ENCODE measurements around the gene GIMAP5.

The GIMAP5 gene
- total RNA-seq, result 19.8 to 59.1 reads per million in 2 donors

DNA sequence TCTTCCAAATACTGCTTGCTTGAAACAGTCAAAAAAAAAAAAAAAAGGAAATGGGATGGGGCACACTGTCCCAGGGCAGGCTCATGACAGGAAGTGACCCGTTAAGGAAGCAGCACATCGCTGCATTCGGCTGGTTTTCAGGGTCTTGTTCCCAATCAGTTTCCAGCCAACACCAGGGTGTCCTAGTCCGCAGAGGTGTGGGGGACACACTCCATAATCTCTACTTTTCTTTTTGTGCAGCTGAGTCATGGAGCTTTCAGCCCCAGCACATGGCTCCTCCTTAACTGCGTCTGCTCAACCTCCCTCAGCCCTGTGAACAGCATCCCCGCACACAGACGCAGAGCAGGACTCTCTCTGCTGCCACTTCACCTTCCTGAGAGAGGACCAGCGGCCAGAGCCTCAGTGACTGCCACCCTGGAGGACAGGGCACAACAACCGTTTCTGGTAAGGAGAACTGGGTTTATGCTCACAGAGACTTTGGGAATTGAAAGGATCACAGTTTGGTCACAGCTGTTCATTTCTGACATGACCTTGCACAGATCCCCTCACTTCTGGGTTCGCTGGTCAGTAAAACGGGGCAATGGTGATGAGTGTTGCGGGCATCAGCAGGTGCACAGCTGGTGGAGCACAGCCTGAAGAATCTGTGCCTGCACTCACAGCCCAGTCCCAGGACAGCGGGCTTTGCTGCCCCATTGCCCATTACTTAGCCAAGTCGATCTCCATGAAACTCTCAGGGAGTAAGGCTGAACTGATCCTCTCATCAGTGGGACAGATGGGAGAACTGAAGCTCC lies at the start of gene GIMAP5:
Gene GIMAP5 (plus strand): TSS at position 154 of the 791 bp plus-strand sequence. CDS start 3,467 bp downstream, outside the sequence.
- peak; percentile 37 for DNase-seq

- DNase-seq, result no peak
Measured at GRCh38 chr7:150688630-150689029, 48.6 kb upstream of the GIMAP5 start.

GRCh38 chr7:150695654-150696053 lies 41.6 kb upstream of the GIMAP5 start:
- DNase-seq, result no peak

- no peak for DNase-seq
Measured at GRCh38 chr7:150703209-150703608, 34.0 kb upstream of the GIMAP5 start.

GRCh38 chr7:150715293-150715692 lies 21.9 kb upstream of the GIMAP5 start:
- DNase-seq, result no peak

GRCh38 chr7:150715738-150716137 lies 21.5 kb upstream of the GIMAP5 start:
- no peak for DNase-seq

DNA sequence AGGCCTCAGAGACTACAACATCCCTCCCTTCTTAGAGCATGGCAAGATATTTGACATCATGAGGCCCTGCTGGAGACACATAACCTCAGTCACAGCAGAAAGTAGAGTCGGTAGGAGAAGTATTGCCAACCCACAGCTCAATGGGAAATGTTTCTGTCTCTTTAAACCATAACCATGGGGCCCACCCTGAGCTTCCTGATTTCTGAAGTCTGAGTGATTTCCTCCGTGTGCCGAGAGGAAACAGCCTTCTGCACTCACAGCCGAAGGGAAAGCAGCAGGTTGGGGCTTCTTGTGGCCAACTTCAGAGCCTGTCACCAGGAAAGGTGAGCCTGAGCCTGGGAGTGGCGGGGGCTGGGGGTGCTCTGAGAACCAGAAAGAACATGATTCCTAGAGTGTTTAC lies 20.9 kb upstream of the GIMAP5 start, which contains the start of gene GIMAP1:
Gene GIMAP1 (plus strand): TSS at position 246 of the 400 bp plus-strand sequence. CDS start 2,435 bp downstream, outside the sequence.
- DNase-seq, result peak; percentile 44

GRCh38 chr7:150716939-150717338 lies 20.3 kb upstream of the GIMAP5 start:
- DNase-seq, result no peak

DNA sequence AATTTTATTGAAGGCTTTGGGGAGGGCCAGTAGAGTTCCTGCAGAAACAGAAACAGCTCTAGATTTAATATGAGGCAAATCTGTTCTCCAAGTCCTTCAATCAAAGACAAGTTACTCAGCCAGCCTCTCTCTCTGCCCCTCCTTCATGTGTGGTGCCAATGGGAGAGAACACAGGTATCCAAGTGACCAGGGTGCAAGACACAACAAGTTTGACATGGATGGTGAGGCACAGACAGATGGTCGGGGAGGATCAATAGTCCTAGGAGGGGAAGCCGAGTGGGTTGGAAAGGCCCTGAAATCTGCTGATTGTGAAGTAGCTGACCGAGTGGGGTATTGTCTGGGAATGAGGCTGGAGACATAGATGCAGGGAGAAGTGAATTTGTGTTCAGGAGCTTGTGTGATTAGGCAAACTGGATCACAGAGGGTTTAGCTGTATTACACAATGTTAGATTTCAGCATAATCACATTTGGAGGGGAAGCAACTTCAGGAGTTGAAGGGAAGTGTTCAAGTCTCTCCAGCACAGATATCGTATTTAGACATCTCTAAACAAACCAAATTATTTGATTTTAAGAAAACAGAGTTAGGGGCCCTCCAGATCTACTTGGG lies 19.3 kb upstream of the GIMAP5 start:
- DNase-seq, result no peak

- no peak for DNase-seq
Measured at GRCh38 chr7:150719436-150719835, 17.8 kb upstream of the GIMAP5 start.

DNA sequence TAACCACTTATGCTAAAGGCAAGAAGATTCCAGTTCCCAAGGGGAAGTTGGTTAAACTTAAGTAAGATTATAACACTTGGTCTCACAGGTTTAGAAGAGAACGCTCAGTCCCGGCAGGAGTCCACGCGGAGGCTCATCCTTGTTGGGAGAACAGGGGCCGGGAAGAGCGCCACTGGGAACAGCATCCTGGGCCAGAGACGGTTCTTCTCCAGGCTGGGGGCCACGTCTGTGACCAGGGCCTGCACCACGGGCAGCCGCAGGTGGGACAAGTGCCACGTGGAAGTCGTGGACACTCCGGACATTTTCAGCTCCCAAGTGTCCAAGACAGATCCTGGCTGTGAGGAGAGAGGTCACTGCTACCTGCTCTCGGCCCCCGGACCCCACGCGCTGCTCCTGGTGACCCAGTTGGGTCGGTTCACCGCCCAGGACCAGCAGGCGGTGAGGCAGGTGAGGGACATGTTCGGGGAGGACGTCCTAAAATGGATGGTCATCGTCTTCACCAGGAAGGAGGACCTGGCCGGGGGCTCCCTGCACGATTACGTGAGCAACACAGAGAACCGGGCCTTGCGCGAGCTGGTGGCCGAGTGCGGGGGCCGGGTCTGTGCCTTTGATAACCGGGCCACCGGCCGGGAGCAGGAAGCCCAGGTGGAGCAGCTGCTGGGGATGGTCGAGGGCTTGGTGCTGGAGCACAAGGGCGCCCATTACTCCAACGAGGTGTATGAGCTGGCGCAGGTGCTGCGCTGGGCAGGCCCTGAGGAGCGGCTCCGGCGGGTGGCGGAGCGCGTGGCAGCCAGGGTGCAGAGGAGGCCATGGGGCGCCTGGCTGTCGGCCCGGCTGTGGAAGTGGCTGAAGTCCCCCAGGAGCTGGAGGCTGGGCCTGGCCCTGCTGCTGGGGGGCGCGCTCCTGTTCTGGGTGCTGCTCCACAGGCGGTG lies 17.0 kb upstream of the GIMAP5 start:
- DNase-seq, result no peak

DNA sequence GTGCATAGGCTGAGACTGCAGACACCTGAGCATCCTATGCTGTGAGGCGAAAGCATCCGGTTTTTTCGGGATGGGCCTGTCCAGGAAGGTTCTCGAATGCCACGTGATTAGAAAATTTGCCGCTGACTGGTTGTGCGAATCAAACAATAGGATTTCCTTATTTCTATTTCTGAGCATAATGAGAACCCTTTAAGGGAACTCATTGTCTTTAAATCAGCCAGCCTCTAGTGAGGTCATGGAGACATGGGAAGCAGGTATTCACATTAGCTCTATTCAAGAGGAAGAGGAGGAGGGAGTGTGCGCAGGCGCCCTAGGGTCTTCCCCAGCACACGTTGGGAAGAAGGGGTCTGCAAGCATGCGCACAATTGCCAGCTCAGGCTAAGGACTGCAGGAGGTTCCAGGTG lies 15.2 kb upstream of the GIMAP5 start:
- DNase-seq, result no peak

DNA sequence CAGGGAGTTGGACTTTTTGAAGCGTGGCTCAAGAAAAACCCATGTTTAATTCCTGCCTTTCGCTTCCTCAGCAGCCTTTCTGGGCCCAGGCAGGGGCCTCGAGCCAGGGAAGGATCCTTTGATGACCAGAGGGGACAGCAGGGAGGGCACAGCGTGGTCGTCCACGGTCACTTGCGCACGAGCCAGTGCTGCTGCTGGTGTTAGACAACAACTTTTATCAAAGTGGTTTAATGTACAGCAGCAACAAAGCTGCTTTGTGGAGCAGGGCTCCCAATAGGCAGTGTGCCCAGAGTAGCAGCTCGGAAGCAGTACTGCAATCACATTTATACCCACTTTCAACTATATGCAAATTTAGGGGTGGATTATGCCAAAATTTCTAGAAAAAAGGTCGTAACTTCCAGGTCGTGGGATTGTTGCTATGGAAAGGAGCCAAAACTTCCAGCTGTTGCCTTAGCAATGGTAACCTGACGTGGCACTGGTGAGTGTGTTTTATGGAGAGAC lies 14.7 kb upstream of the GIMAP5 start:
- no peak for DNase-seq

GRCh38 chr7:150723467-150723866 lies 13.8 kb upstream of the GIMAP5 start:
- DNase-seq, result no peak

GRCh38 chr7:150727381-150727780 lies 9.8 kb upstream of the GIMAP5 start:
- DNase-seq, result no peak

- DNase-seq, result no peak
Measured at GRCh38 chr7:150728011-150728410, 9.2 kb upstream of the GIMAP5 start.

DNA sequence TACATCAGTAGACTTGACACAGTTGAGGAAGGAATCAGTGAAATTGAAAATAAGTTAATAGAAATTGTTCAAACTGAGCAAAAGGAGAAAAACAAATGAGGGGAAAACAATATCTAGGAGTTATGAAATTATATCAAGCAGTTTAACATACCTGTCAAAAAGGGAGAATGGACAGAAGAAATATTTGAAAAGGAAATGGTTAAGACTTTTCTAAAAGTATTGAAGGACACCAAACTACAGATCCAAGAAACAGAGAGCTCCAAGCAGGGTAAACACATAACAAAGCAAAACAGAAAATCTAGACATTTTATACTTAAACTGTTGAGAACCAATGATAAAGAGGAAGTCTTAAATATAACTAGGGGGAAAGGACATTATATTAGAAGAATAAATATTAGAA lies 8.6 kb upstream of the GIMAP5 start:
- no peak for DNase-seq

- no peak for DNase-seq
Measured at GRCh38 chr7:150731916-150732315, 5.3 kb upstream of the GIMAP5 start.

DNA sequence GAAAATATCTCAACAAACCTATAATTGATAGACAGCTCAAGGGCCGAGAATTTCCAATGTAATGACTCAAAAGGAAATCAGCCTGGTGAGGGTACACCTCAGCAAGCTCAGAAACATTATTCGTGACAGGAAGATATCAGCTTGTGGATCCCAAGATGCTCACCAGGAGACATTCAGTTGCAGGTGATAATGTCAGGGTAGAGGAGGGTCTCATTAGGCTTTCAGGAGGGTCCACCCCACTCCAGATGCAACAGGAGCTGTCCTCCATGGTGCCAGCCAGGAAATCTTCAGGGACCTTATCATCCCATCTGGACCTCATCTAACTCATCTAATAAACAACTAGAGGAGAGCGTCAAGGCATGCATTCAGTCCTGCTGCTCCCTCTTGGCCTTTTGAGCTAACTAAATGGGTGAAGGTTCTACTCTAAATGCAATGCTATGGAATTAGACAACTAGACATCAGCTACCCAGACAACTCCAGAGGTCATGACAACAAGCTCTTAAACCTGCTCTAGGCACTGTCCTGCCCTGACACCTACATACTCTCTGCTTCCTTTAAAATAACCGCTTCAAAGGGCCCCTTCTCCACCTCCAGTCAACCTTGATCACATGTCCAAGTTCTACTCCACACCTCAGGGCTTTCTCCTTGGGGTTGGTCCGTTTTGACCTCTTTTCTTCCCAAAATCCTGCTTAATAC lies 4.3 kb upstream of the GIMAP5 start:
- no peak for DNase-seq

- no peak for DNase-seq
Measured at GRCh38 chr7:150733482-150734095, 3.6 kb upstream of the GIMAP5 start.

DNA sequence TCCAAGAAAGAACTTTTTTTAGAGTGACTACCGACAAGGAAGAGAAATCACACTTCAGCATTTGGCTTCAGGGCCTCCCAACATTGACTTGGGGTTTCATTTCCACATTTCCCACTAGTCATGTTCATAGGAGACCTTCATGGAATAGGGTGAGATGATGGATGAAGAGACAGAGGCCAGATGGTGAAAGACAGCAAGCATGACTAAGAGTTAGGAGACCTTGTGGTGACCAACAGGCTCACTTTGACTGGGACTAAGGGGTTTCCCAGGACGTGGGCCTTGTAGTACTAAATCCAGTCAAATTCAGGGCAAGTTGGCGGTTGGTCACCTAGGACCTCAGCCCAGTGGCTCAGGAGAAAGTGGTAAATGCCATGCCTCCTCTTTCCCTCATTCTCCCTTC lies 3.0 kb upstream of the GIMAP5 start:
- DNase-seq, result no peak
